Vagina (tissue), 2 donors: ENCODE measurements around the gene ANKRD63.

Experiments
- CTCF ChIP-seq, 3 experiments: fragments of 450-650 bp in 2 of 3; fragments of 200-600 bp in 1 of 3; sonication (generic) in 1 of 3; IDR thresholded peaks; one replicate each; pipeline ENCODE4 v1.5.1; 2017 to 2019; ENCODE audit warnings: antibody characterized with exemption in 3 of 3, mild to moderate bottlenecking in 2 of 3, moderate library complexity in 2 of 3
- POLR2AphosphoS5 ChIP-seq, 2 donors: sonication (generic); formaldehyde crosslinking; IDR thresholded peaks; one replicate each; pipeline ENCODE4 v1.9.0; 2017; ENCODE audit warnings: antibody characterized with exemption in 2 of 2, mild to moderate bottlenecking in 2 of 2, low read depth in 1 of 2; ENCODE audit not compliant: insufficient read depth in 1 of 2

DNA sequence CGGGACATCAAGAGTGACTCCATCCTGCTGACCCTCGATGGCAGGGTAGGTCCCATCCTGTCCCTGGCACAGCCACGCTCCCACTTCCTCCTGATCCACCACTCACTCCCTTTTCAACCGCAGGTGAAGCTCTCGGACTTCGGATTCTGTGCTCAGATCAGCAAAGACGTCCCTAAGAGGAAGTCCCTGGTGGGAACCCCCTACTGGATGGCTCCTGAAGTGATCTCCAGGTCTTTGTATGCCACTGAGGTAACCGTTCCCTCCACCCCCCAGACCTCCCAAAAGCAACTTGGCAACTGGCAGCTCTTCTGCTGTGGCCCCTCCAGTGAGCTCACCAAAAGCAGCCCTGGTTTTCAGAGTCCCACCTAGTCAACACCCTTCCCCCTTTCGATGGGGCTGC, 9.4 kb downstream of the ANKRD63 start:
- TF ChIP-seq CTCF (IDR thresholded peaks at IDR 0.05) (no peak), POLR2AphosphoS5 (IDR thresholded peaks at IDR 0.05; ENCODE audit: insufficient read depth in 1 of 2, low read depth in 1 of 2) (no peak)
